Measurements from ENCODE around the gene HSPB1.

The HSPB1 gene

GRCh38 chr7:76351372-76351771, 48.9 kb downstream of the HSPB1 start:
- no peak for DNase-seq (ENCODE audit: low spot score)
- TF ChIP-seq, protein P1, sequence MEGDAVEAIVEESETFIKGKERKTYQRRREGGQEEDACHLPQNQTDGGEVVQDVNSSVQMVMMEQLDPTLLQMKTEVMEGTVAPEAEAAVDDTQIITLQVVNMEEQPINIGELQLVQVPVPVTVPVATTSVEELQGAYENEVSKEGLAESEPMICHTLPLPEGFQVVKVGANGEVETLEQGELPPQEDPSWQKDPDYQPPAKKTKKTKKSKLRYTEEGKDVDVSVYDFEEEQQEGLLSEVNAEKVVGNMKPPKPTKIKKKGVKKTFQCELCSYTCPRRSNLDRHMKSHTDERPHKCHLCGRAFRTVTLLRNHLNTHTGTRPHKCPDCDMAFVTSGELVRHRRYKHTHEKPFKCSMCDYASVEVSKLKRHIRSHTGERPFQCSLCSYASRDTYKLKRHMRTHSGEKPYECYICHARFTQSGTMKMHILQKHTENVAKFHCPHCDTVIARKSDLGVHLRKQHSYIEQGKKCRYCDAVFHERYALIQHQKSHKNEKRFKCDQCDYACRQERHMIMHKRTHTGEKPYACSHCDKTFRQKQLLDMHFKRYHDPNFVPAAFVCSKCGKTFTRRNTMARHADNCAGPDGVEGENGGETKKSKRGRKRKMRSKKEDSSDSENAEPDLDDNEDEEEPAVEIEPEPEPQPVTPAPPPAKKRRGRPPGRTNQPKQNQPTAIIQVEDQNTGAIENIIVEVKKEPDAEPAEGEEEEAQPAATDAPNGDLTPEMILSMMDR (IDR thresholded peaks at IDR 0.05; ENCODE audit: extremely low read depth, missing control alignments) = no peak

GRCh38 chr7:76352193-76352592, 49.7 kb downstream of the HSPB1 start:
- TF ChIP-seq, protein P1 (IDR thresholded peaks at IDR 0.05; ENCODE audit: extremely low read depth, missing control alignments) = no peak
- no peak for DNase-seq (ENCODE audit: low spot score)

GRCh38 chr7:76353744-76354143, 51.3 kb downstream of the HSPB1 start:
- DNase-seq (ENCODE audit: low spot score) = no peak
- TF ChIP-seq, protein P1 (IDR thresholded peaks at IDR 0.05; ENCODE audit: extremely low read depth, missing control alignments) = no peak
